ENCODE measurements around the gene IL1R2. TPM values are rescaled to one million over a fixed set of nuclear protein-coding genes. Genes with fewer than 3 reads are reported as not detected.

IL1R2 gene
- total RNA-seq, 4 donors from 2014 or later, result 2.9 to 8.2 (median 4.9) TPM

GRCh38 chr2:101989740-101990460 lies 1.9 kb upstream of the IL1R2 start:
- Histone ChIP-seq H3K27me3 (no peaks in the 10 kb centered on the region), H3K36me3 (no peaks in the 10 kb centered on the region), H3K4me1 (no peaks in the 10 kb centered on the region), H3K4me3 (no peak overlapping the region), H3K9me3 (no peaks in the 10 kb centered on the region), H3K27ac (no peak overlapping the region)
- no peak for TF ChIP-seq CTCF (IDR thresholded peaks at IDR 0.05)
- TF ChIP-seq POLR2A (IDR thresholded peaks at IDR 0.05), result no peak
- no peak for DNase-seq
- intact Hi-C loops (cut with DNase I; ENCODE audit: low total_unique reads), result no loop called here

GRCh38 chr2:101993772-101994171 lies 2.0 kb downstream of the IL1R2 start:
- Histone ChIP-seq H3K9me3 (no peaks in the 10 kb centered on the region), H3K27ac (no peak overlapping the region), H3K36me3 (no peaks in the 10 kb centered on the region), H3K4me1 (no peaks in the 10 kb centered on the region), H3K27me3 (no peaks in the 10 kb centered on the region), H3K4me3 (no peak overlapping the region)
- DNase-seq, result no peak
- intact Hi-C loops (cut with DNase I; ENCODE audit: low total_unique reads), result no loop called here
- no peak for TF ChIP-seq CTCF (IDR thresholded peaks at IDR 0.05)
- no peak for TF ChIP-seq POLR2A (IDR thresholded peaks at IDR 0.05)

- intact Hi-C loops (cut with DNase I; ENCODE audit: low total_unique reads), result no loop called here
- Histone ChIP-seq H3K4me1 (no peaks in the 10 kb centered on the region), H3K27me3 (no peaks in the 10 kb centered on the region), H3K36me3 (no peaks in the 10 kb centered on the region), H3K9me3 (no peaks in the 10 kb centered on the region), H3K27ac (no peak overlapping the region), H3K4me3 (no peak overlapping the region)
- DNase-seq, result no peak
- TF ChIP-seq CTCF (IDR thresholded peaks at IDR 0.05), result no peak
Observed at GRCh38 chr2:101995019-101995418, 3.3 kb downstream of the IL1R2 start.

GRCh38 chr2:101995804-101996203 lies 4.0 kb downstream of the IL1R2 start:
- intact Hi-C loops (cut with DNase I; ENCODE audit: low total_unique reads), result no loop called here
- no peaks in the 10 kb centered on the region for H3K9me3 ChIP-seq
- H3K27me3 ChIP-seq, result no peaks in the 10 kb centered on the region
- H3K27ac ChIP-seq, result no peak overlapping the region
- no peak overlapping the region for H3K4me3 ChIP-seq
- H3K4me1 ChIP-seq, result no peaks in the 10 kb centered on the region
- no peaks in the 10 kb centered on the region for H3K36me3 ChIP-seq
- no peak for TF ChIP-seq POLR2A (IDR thresholded peaks at IDR 0.05)
- TF ChIP-seq CTCF (IDR thresholded peaks at IDR 0.05), result no peak
- no peak for DNase-seq

GRCh38 chr2:101998556-101998895 lies 6.8 kb downstream of the IL1R2 start:
- Histone ChIP-seq H3K4me3 (no peak overlapping the region), H3K27me3 (no peaks in the 10 kb centered on the region), H3K9me3 (no peaks in the 10 kb centered on the region), H3K27ac (no peak overlapping the region), H3K36me3 (no peaks in the 10 kb centered on the region), H3K4me1 (no peaks in the 10 kb centered on the region)
- intact Hi-C loops (cut with DNase I; ENCODE audit: low total_unique reads), result no loop called here
- DNase-seq, result no peak
- TF ChIP-seq POLR2A (IDR thresholded peaks at IDR 0.05) (no peak), CTCF (IDR thresholded peaks at IDR 0.05) (no peak)
